MM.1S (cell line): ENCODE results near the gene TSPAN11.

ENCODE experiments used
- DNase-seq: peaks from one replicate; pipeline ENCODE4 v3.0.0-alpha.2; 2015
- H2AFZ ChIP-seq: fragments of 300-600 bp; sonication (generic); 2 replicates; pipeline ENCODE4 v1.6.0; 2016; ENCODE audit warnings: antibody characterized with exemption, low read length
- H3F3A ChIP-seq: fragments of 300-600 bp; sonication (generic); 2 replicates; pipeline ENCODE4 v1.6.1; 2016; ENCODE audit warnings: mild to moderate bottlenecking, antibody characterized with exemption, low read length, moderate library complexity, mixed read lengths; ENCODE audit not compliant: insufficient read depth
- H3K27ac ChIP-seq: fragments of 300-600 bp; sonication (generic); 2 replicates; pipeline ENCODE4 v1.5.1; 2016; ENCODE audit warnings: mild to moderate bottlenecking, low read length
- H3K27me3 ChIP-seq: fragments of 300-600 bp; sonication (generic); replicated peaks from 2 replicates; pipeline ENCODE4 v1.6.0; 2016; ENCODE audit warnings: low read length; ENCODE audit not compliant: insufficient read depth
- H3K36me3 ChIP-seq: fragments of 300-600 bp; sonication (generic); replicated peaks from 2 replicates; pipeline ENCODE4 v1.6.1; 2016; ENCODE audit warnings: mild to moderate bottlenecking, low read length, mixed read lengths; ENCODE audit not compliant: insufficient read depth
- H3K4me1 ChIP-seq: fragments of 300-600 bp; sonication (generic); 2 replicates; pipeline ENCODE4 v1.6.1; 2016; ENCODE audit warnings: low read length, mixed read lengths
- H3K4me2 ChIP-seq: fragments of 300-600 bp; sonication (generic); 2 replicates; pipeline ENCODE4 v1.6.0; 2016; ENCODE audit warnings: low read depth, low read length
- H3K4me3 ChIP-seq: fragments of 300-600 bp; sonication (generic); 2 replicates; pipeline ENCODE4 v1.5.1; 2016; ENCODE audit warnings: low read length, mixed read lengths
- H3K79me2 ChIP-seq: fragments of 300-600 bp; sonication (generic); 2 replicates; pipeline ENCODE4 v1.6.1; 2016; ENCODE audit warnings: mixed run types, low read length, mixed read lengths
- H3K9ac ChIP-seq: fragments of 300-600 bp; sonication (generic); 2 replicates; pipeline ENCODE4 v1.6.1; 2016; ENCODE audit warnings: low read length, mixed read lengths
- H3K9me2 ChIP-seq: fragments of 300-600 bp; sonication (generic); replicated peaks from 2 replicates; pipeline ENCODE4 v1.6.1; 2016; ENCODE audit warnings: mild to moderate bottlenecking, low read length, mixed read lengths; ENCODE audit not compliant: insufficient read depth
- H3K9me3 ChIP-seq: fragments of 300-600 bp; sonication (generic); replicated peaks from 2 replicates; pipeline ENCODE4 v1.6.1; 2016; ENCODE audit warnings: mild to moderate bottlenecking, low read length, mixed read lengths; ENCODE audit not compliant: insufficient read depth
- H4K20me1 ChIP-seq: fragments of 300-600 bp; sonication (generic); 2 replicates; pipeline ENCODE4 v1.6.1; 2016; ENCODE audit warnings: mild to moderate bottlenecking, low read length, moderate library complexity, mixed read lengths; ENCODE audit not compliant: insufficient read depth
- EZH2 ChIP-seq: fragments of 300-600 bp; sonication (generic); optimal IDR thresholded peaks from 2 replicates; pipeline ENCODE3; 2017; ENCODE audit warnings: low read depth, mild to moderate bottlenecking, antibody characterized with exemption, low read length, mixed read lengths
- EZH2phosphoT487 ChIP-seq: fragments of 300-600 bp; sonication (generic); IDR thresholded peaks from 2 replicates; pipeline ENCODE4 v1.6.1; 2018; ENCODE audit warnings: antibody characterized with exemption, low read length
- TF ChIP-seq, protein P1 (sequence below): fragments of 300-600 bp; sonication (generic); IDR thresholded peaks from 2 replicates; pipeline ENCODE4 v1.5.1; 2016; ENCODE audit warnings: antibody characterized with exemption, low read length, mixed read lengths

Gene TSPAN11

DNA sequence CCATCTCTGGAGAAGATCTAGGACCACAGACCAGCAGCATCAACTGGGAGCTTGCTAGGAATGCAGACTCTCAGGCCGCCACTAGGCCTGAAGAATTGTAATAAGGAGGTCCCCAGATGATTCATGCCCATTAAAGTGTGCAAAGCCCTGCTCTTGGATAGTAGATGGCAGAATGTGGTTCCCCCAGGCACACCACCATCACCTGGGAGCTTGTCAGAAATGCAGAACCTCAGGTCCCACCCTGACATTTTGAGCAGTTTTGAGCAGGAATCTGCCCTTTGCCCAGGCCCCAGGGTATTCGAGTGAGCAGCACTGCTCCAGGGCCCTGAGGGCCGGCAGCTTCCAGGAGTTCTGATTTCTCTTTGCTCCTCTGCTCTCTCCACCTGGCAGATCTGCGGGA lies 64.9 kb downstream of the TSPAN11 start:
- Histone ChIP-seq H4K20me1 (no peaks in the 10 kb centered on the region), H3K4me1 (peaks cover 17% of the 10 kb centered on the region), H3F3A (peaks cover 4% of the 10 kb centered on the region; the same call in 1 of the 2 replicates), H3K27me3 (no peaks in the 10 kb centered on the region), H3K36me3 (no peaks in the 10 kb centered on the region), H3K79me2 (no peaks in the 10 kb centered on the region), H3K9me2 (no peaks in the 10 kb centered on the region), H2AFZ (no peak overlapping the region), H3K27ac (no peak overlapping the region), H3K9me3 (no peaks in the 10 kb centered on the region), H3K4me2 (no peak overlapping the region), H3K4me3 (no peak overlapping the region), H3K9ac (no peak overlapping the region)
- no peak for DNase-seq
- TF ChIP-seq EZH2 = no peak
- TF ChIP-seq, protein P1, sequence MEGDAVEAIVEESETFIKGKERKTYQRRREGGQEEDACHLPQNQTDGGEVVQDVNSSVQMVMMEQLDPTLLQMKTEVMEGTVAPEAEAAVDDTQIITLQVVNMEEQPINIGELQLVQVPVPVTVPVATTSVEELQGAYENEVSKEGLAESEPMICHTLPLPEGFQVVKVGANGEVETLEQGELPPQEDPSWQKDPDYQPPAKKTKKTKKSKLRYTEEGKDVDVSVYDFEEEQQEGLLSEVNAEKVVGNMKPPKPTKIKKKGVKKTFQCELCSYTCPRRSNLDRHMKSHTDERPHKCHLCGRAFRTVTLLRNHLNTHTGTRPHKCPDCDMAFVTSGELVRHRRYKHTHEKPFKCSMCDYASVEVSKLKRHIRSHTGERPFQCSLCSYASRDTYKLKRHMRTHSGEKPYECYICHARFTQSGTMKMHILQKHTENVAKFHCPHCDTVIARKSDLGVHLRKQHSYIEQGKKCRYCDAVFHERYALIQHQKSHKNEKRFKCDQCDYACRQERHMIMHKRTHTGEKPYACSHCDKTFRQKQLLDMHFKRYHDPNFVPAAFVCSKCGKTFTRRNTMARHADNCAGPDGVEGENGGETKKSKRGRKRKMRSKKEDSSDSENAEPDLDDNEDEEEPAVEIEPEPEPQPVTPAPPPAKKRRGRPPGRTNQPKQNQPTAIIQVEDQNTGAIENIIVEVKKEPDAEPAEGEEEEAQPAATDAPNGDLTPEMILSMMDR = no peak
- TF ChIP-seq EZH2phosphoT487 = no peak

DNA sequence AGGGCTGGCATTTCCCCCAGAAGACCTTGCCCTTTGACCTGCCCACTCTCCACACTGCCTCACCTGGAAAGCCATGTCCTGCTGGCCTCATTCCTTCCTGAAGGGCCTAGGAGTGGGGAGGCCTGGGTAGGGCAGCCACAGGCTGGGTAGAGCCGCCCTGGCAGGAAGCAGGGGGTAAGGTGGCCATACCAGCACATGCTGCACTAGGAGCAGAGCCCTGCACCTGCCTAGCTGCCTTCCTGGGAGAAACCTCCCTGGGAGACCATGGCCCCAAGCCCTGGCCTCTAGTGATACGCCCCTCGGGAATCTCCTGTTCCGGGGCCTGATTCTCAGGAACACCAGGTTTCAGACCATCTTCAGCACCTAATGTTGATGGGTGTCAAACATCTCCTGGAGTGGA lies 65.8 kb downstream of the TSPAN11 start:
- no peak overlapping the region for H3K27ac ChIP-seq
- H3K4me1 ChIP-seq = peaks cover 17% of the 10 kb centered on the region
- H3K4me3 ChIP-seq = no peak overlapping the region
- no peaks in the 10 kb centered on the region for H3K27me3 ChIP-seq
- no peaks in the 10 kb centered on the region for H3K9me2 ChIP-seq
- H3K36me3 ChIP-seq = no peaks in the 10 kb centered on the region
- no peak for DNase-seq
- H2AFZ ChIP-seq = no peak overlapping the region
- no peaks in the 10 kb centered on the region for H3K79me2 ChIP-seq
- H3K9ac ChIP-seq = no peak overlapping the region
- H3F3A ChIP-seq = peaks cover 4% of the 10 kb centered on the region; the same call in 1 of the 2 replicates
- H4K20me1 ChIP-seq = no peaks in the 10 kb centered on the region
- TF ChIP-seq EZH2phosphoT487 = no peak
- TF ChIP-seq, protein P1 = no peak
- TF ChIP-seq EZH2 = no peak
- no peaks in the 10 kb centered on the region for H3K9me3 ChIP-seq
- no peak overlapping the region for H3K4me2 ChIP-seq

DNA sequence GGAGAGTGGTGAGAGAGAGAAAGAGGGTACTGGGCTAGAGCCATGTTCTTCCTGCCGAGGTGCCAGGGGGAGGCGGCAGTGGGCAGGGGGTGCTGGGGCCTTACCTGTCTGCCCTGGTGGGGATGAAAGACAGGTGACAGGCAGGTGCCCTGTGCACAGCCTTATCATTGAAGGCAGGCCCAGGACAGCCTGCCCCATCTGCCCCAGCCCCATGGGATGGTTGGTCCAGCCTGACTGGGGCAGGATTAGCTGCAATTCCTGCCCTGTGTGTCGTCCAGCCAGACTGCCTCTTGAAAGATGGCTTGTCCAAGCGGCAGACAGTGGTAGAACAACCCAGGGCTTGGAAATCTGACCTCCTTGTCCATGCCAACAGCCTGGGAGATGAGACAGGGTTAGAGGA lies 67.2 kb downstream of the TSPAN11 start:
- TF ChIP-seq, protein P1 = no peak
- TF ChIP-seq EZH2 (no peak), EZH2phosphoT487 (no peak)
- H4K20me1 ChIP-seq = no peaks in the 10 kb centered on the region
- H3K27me3 ChIP-seq = no peaks in the 10 kb centered on the region

More for the DNA sequence above, 67.2 kb downstream of the TSPAN11 start:
- peaks cover 4% of the 10 kb centered on the region; the same call in 1 of the 2 replicates for H3F3A ChIP-seq
- no peaks in the 10 kb centered on the region for H3K79me2 ChIP-seq
- no peak overlapping the region for H3K9ac ChIP-seq
- no peak overlapping the region for H3K4me2 ChIP-seq
- H3K9me3 ChIP-seq = no peaks in the 10 kb centered on the region
- H3K4me3 ChIP-seq = no peak overlapping the region
- DNase-seq = no peak
- no peak overlapping the region for H3K27ac ChIP-seq
- H3K4me1 ChIP-seq = peaks cover 17% of the 10 kb centered on the region
- no peaks in the 10 kb centered on the region for H3K9me2 ChIP-seq
- H2AFZ ChIP-seq = no peak overlapping the region
- no peaks in the 10 kb centered on the region for H3K36me3 ChIP-seq
